Activated T-cell treated with anti-CD3 and anti-CD28 coated beads, Interleukin-2, amount 50 U/mL, for 24 hours (primary cell): ENCODE results near the gene TRDN.

Source experiments
- DNase-seq: peaks from one replicate; pipeline ENCODE4 v3.0.0-alpha.2; 2020
- H3K27ac Mint-ChIP-seq: 2 replicates; pipeline ENCODE4 v1.8.0; 2020; ENCODE audit warnings: mild to moderate bottlenecking, mixed read lengths
- H3K27me3 Mint-ChIP-seq: 2 replicates; pipeline ENCODE4 v1.8.0; 2020; ENCODE audit warnings: mixed read lengths
- H3K36me3 Mint-ChIP-seq: 2 replicates; pipeline ENCODE4 v1.8.0; 2020; ENCODE audit warnings: low read depth, mixed read lengths
- H3K4me1 Mint-ChIP-seq: 2 replicates; pipeline ENCODE4 v1.8.0; 2020; ENCODE audit warnings: low read depth, mixed read lengths
- H3K4me3 Mint-ChIP-seq: 2 replicates; pipeline ENCODE4 v1.8.0; 2020; ENCODE audit warnings: mild to moderate bottlenecking, moderate library complexity, mixed read lengths
- H3K9me3 Mint-ChIP-seq: 2 replicates; pipeline ENCODE4 v1.8.0; 2020; ENCODE audit warnings: mixed read lengths

Gene TRDN

GRCh38 chr6:123636782-123637181 lies at the start of gene TRDN:
TSS of gene TRDN (minus strand) at chr6:123636950. CDS start at chr6:123636775, 175 bp downstream.
- Mint-ChIP-seq H3K9me3 (no peaks in the 10 kb centered on the region), H3K4me3 (no peak within 1 kb of the TSS), H3K27me3 (no peaks in the 10 kb centered on the region), H3K27ac (no peak within 1 kb of the TSS), H3K4me1 (no peaks in the 10 kb centered on the region), H3K36me3 (no peaks in the 10 kb centered on the region)
- DNase-seq: no peak

- Mint-ChIP-seq H3K4me3 (no peak overlapping the region), H3K27me3 (no peaks in the 10 kb centered on the region)
Measured at GRCh38 chr6:123681957-123682462, 45.3 kb upstream of the TRDN start.

GRCh38 chr6:123677897-123678296 lies 41.1 kb upstream of the TRDN start:
- DNase-seq: no peak
- H3K4me3 Mint-ChIP-seq: no peak overlapping the region
- no peaks in the 10 kb centered on the region for H3K4me1 Mint-ChIP-seq
- no peaks in the 10 kb centered on the region for H3K36me3 Mint-ChIP-seq
- peaks cover 9% of the 10 kb centered on the region for H3K9me3 Mint-ChIP-seq
- H3K27ac Mint-ChIP-seq: no peak overlapping the region
- H3K27me3 Mint-ChIP-seq: no peaks in the 10 kb centered on the region

More at GRCh38 chr6:123681957-123682462, 45.3 kb upstream of the TRDN start:
- Mint-ChIP-seq H3K36me3 (no peaks in the 10 kb centered on the region), H3K27ac (no peak overlapping the region), H3K9me3 (peaks cover 2% of the 10 kb centered on the region), H3K4me1 (no peaks in the 10 kb centered on the region)
- DNase-seq: no peak

GRCh38 chr6:123676793-123677192 lies 40.0 kb upstream of the TRDN start:
- no peak for DNase-seq
- Mint-ChIP-seq H3K9me3 (peaks cover 9% of the 10 kb centered on the region), H3K27me3 (no peaks in the 10 kb centered on the region), H3K4me1 (no peaks in the 10 kb centered on the region), H3K4me3 (no peak overlapping the region), H3K36me3 (no peaks in the 10 kb centered on the region), H3K27ac (no peak overlapping the region)

- Mint-ChIP-seq H3K27me3 (no peaks in the 10 kb centered on the region), H3K4me3 (no peak overlapping the region), H3K36me3 (no peaks in the 10 kb centered on the region), H3K4me1 (no peaks in the 10 kb centered on the region), H3K27ac (no peak overlapping the region), H3K9me3 (peaks cover 2% of the 10 kb centered on the region)
- DNase-seq: no peak
Measured at GRCh38 chr6:123668965-123669591, 32.3 kb upstream of the TRDN start.

GRCh38 chr6:123668063-123668462 lies 31.3 kb upstream of the TRDN start:
- no peaks in the 10 kb centered on the region for H3K4me1 Mint-ChIP-seq
- peaks cover 2% of the 10 kb centered on the region for H3K9me3 Mint-ChIP-seq
- H3K27me3 Mint-ChIP-seq: no peaks in the 10 kb centered on the region
- H3K27ac Mint-ChIP-seq: no peak overlapping the region
- no peak overlapping the region for H3K4me3 Mint-ChIP-seq
- H3K36me3 Mint-ChIP-seq: no peaks in the 10 kb centered on the region
- no peak for DNase-seq

- H3K9me3 Mint-ChIP-seq: no peaks in the 10 kb centered on the region
- no peaks in the 10 kb centered on the region for H3K27me3 Mint-ChIP-seq
- H3K4me3 Mint-ChIP-seq: no peak overlapping the region
- H3K36me3 Mint-ChIP-seq: no peaks in the 10 kb centered on the region
- DNase-seq: no peak
- H3K4me1 Mint-ChIP-seq: no peaks in the 10 kb centered on the region
- H3K27ac Mint-ChIP-seq: no peak overlapping the region
Measured at GRCh38 chr6:123663436-123663835, 26.7 kb upstream of the TRDN start.

- Mint-ChIP-seq H3K4me3 (no peak overlapping the region), H3K27ac (no peak overlapping the region), H3K27me3 (no peaks in the 10 kb centered on the region), H3K36me3 (no peaks in the 10 kb centered on the region), H3K9me3 (no peaks in the 10 kb centered on the region), H3K4me1 (no peaks in the 10 kb centered on the region)
- DNase-seq: no peak
Measured at GRCh38 chr6:123662757-123663156, 26.0 kb upstream of the TRDN start.

- Mint-ChIP-seq H3K9me3 (no peaks in the 10 kb centered on the region), H3K36me3 (no peaks in the 10 kb centered on the region), H3K4me3 (no peak overlapping the region), H3K4me1 (no peaks in the 10 kb centered on the region), H3K27me3 (no peaks in the 10 kb centered on the region), H3K27ac (no peak overlapping the region)
- no peak for DNase-seq
Measured at GRCh38 chr6:123661105-123661891, 24.5 kb upstream of the TRDN start.

GRCh38 chr6:123659960-123660748 lies 23.4 kb upstream of the TRDN start:
- H3K4me3 Mint-ChIP-seq: no peak overlapping the region
- no peak for DNase-seq

GRCh38 chr6:123658848-123659247 lies 22.1 kb upstream of the TRDN start:
- H3K27ac Mint-ChIP-seq: no peak overlapping the region
- no peaks in the 10 kb centered on the region for H3K27me3 Mint-ChIP-seq
- no peak overlapping the region for H3K4me3 Mint-ChIP-seq
- H3K9me3 Mint-ChIP-seq: no peaks in the 10 kb centered on the region
- DNase-seq: no peak
- no peaks in the 10 kb centered on the region for H3K36me3 Mint-ChIP-seq
- peaks cover 7% of the 10 kb centered on the region for H3K4me1 Mint-ChIP-seq

More at GRCh38 chr6:123659960-123660748, 23.4 kb upstream of the TRDN start:
- H3K4me1 Mint-ChIP-seq: peaks cover 4% of the 10 kb centered on the region
- H3K27ac Mint-ChIP-seq: no peak overlapping the region
- H3K9me3 Mint-ChIP-seq: no peaks in the 10 kb centered on the region
- no peaks in the 10 kb centered on the region for H3K36me3 Mint-ChIP-seq
- no peaks in the 10 kb centered on the region for H3K27me3 Mint-ChIP-seq

- Mint-ChIP-seq H3K4me3 (no peak overlapping the region), H3K36me3 (no peaks in the 10 kb centered on the region), H3K27ac (no peak overlapping the region), H3K4me1 (peaks cover 7% of the 10 kb centered on the region), H3K27me3 (no peaks in the 10 kb centered on the region), H3K9me3 (no peaks in the 10 kb centered on the region)
- no peak for DNase-seq
Measured at GRCh38 chr6:123655521-123656306, 19.0 kb upstream of the TRDN start.

GRCh38 chr6:123648723-123649122 lies 12.0 kb upstream of the TRDN start:
- no peaks in the 10 kb centered on the region for H3K4me1 Mint-ChIP-seq
- H3K27ac Mint-ChIP-seq: no peak overlapping the region
- no peak overlapping the region for H3K4me3 Mint-ChIP-seq
- no peak for DNase-seq
- peaks cover 2% of the 10 kb centered on the region for H3K9me3 Mint-ChIP-seq
- H3K36me3 Mint-ChIP-seq: no peaks in the 10 kb centered on the region
- H3K27me3 Mint-ChIP-seq: no peaks in the 10 kb centered on the region

GRCh38 chr6:123648020-123648580 lies 11.3 kb upstream of the TRDN start:
- no peak for DNase-seq
- Mint-ChIP-seq H3K27me3 (no peaks in the 10 kb centered on the region), H3K9me3 (peaks cover 2% of the 10 kb centered on the region), H3K36me3 (no peaks in the 10 kb centered on the region), H3K27ac (no peak overlapping the region), H3K4me3 (no peak overlapping the region), H3K4me1 (no peaks in the 10 kb centered on the region)
